Spleen (tissue), 7 donors: ENCODE data around the gene PIGH.

Experiments
- CTCF ChIP-seq, 11 experiments: fragments of 200-600 bp in 7 of 11; fragments of 450-650 bp in 4 of 11; sonication (generic) in 4 of 11; IDR thresholded peaks in 8 of 11; conservative IDR thresholded peaks in 3 of 11; 1 replicate in 7 of 11; 2 replicates in 4 of 11; pipeline versions ENCODE4 v1.4.0 to v1.8.0; 2016 to 2021; ENCODE audit warnings: antibody characterized with exemption in 11 of 11, inconsistent platforms in 4 of 11, mild to moderate bottlenecking in 1 of 11
- POLR2AphosphoS5 ChIP-seq, 3 donors: sonication (generic); formaldehyde crosslinking; IDR thresholded peaks; one replicate each; pipeline ENCODE4 v1.5.1; 2017; ENCODE audit warnings: antibody characterized with exemption in 3 of 3
- donor health status: DM: no; HTN: no; CAD: no; lungs with moderate emphysema.
- donor health status: DM: no; HTN: no; CAD: no.
- donor health status: DM: no; HTN: no; CAD: no.

- no peak for TF ChIP-seq CTCF (IDR thresholded peaks at IDR 0.05 in 8 of 11, conservative IDR thresholded peaks at IDR 0.05 in 3 of 11)
- TF ChIP-seq POLR2AphosphoS5 (IDR thresholded peaks at IDR 0.05), result no peak
These were observed 25.9 kb downstream of the PIGH start for GRCh38 chr14:67574156-67574555.
